NCI-H1048 (cell line): ENCODE data around the gene ZIC4.

ENCODE experiments used
- DNase-seq: peaks from one replicate; lab custom pipeline; 2025; lab: John Stamatoyannopoulos, UW

The ZIC4 gene

DNA sequence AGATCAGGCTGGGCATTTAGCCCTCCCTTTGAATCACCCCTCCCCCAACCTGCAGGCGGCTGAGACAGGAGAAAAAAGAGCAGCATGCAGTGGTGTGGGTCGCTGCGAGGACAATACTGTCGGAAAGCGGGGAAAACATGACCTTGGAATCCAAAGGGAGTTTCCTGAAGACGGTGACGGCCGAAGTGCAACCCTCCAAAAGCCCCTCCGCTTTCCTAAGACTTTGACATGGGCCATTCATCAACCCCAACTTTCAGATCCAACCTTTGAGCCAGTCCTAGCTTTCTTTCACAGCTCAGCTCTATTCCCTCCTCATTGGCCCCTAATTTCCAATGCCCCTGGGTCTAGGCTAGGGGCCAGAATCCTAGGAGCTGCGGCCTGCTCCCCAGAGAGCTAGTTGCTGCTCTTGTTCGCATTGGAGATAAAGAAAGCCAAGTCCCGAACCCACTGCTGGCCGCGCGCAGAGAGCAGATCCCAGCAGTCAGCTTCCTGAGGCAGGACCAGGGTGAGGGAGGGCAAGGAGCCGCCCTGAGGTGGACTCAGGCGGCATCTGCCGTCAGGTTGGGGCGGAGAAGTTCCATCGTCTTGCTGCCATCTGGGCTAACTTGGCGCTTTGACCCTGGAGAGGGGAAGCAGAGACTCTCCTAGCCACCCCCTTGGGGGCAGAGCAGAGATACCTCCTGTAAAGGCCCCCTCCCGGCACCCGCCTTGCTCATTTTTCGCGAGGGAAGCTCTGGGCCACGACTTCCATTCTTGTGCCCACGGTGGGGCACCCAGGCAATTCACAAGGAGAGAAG is 914 bp downstream of the ZIC4 start:
- no peak for DNase-seq

DNA sequence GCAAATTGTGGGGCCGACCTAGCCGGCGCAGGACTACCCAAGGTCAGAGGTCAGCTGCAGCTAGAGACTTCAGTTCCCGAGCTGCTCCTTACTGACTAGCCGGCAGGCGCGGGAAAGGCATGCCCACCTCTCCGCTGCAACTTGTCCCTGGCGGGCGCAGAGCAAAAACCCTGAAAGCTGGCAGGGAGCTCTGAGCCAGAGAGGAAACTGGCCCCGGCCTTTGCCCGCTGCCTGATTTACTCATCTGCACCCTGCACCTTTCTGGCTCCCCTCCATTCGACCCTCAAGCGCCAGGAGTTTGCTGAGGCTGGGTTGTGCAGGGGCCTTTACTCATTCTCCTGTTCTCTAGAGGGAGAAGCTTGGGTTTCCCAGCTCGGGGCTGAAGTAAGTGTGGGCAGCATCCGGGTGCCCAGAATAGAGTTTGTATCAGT is 1.5 kb downstream of the ZIC4 start:
- no peak for DNase-seq

DNA sequence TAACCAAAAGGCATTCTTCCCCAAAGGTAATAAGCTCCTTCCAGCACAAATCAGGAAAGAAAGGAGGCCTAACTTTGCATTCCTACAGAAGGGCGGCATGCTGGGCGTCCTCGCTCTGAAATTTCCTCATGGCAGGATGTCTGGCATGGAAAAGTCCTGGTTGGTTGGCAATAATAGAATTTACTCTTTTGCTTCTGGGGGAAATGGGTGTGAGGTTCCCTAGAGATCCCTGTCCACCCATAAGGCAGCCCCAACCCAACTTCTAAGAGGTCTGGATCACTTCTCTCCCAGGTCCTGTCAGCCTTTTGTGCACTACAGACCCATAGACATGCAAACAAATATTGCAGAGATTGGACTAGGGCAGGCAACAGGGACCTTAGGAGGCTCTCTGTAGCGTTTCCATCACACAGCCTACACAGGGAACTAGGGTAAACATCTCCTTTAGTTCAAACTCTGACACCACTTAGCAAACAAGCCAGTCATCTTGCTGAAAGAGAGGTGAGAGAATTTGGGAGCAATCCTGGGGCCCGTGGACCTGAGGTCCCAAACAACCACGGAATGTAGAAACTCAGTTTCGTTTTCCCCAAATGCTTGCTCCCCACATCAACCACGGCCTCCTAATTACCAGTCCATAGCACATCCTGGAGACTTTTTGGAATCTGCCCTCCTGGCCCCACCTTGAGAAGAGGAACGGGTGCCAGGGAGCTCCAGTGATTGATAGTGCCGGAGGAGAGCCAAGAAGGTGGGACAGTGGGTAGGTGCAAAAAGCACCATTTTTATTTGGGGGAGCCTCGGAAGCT is 2.1 kb downstream of the ZIC4 start:
- no peak for DNase-seq

DNA sequence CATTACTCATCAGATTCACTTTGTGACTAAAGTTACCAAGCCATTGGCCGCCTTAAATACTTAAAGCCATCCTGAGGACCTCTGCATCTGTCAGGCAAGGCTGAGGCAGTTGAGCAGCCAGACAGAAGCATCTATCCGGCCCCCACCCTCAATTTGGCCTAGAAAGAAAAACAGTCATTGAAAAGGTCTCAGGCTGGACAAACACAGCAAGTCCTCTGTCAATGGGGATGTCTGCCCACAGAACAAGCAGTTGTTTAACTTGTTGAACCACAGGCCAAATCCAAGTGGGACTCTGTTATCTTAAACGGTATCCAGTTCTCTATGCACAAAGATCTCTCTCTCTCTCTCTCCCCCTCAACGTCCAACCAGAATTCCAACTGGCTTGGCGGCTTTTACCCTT is 2.8 kb downstream of the ZIC4 start:
- DNase-seq = no peak

DNA sequence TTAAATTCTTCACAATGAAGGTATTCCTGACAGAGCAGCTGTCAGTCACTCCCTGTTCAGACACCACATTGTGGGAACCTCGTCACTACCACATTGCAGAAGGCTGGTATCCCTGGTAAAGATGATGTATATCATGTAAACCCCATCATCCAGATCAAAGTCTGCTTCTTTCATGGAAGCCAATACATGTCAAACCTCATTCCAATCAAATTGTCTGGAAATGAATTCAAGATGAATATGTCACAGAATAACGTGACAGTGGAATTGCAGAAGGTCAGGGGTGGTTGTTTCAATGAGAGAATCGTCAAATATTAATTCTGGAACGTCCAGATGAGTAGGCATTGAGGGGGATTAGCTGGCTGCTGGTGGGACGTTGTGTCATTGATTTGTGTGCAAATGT is 4.2 kb downstream of the ZIC4 start:
- no peak for DNase-seq

DNA sequence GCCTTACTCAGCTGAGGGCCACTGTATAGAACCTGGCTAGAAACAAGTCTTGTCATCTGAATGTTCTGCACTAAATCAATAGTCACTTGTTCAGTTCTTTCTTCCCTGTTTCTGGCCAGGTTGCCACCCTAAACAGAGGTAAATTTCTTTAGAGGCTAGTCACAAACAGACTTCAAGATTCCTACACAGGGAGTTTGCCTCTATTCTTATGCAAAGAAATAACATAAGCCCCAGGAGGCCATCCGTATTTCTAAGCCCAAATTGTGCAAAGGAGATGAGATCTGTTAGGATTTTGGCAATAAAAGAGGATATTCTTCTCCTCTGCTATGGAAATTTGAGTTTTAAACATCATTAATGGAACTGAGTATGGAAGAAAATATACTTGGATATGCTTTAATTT is 4.9 kb downstream of the ZIC4 start:
- no peak for DNase-seq

DNA sequence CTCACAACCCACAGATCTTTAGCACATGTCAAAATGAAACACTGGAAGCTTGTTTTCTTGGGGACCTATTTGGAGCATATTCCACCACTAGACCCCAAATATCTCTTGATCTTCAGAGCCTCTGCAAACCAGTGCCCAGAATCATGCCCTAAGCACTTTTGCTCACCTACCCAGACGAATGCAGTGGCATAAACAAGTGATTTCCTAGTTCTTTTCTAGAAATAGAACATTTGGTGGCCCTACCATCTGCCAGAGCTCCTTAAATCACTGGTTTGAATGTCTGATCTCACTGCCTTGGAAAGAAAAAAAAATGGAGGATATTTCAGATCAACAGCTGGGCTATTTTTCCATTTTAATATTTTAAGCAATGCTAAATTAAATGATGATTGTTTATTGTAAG is 5.3 kb downstream of the ZIC4 start:
- DNase-seq = no peak

DNA sequence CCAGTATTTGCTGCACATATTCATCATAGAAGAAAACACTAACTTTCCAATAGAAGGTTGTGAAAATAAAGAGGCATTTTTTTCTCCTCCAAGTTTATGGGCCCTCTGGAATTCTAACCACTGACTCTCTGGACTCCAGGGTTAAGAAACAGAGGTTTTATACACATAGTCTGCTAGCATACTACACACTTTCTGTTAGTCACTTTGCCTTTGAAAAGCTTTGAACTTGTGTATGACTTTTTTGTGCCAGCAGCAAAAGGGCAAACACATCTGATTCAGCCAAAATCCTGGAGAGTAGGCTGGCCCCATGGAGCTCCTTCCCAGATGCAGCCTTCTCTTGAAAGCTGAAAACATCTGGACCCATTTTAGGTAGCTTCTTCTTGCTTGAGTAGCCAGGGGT is 6.2 kb downstream of the ZIC4 start:
- DNase-seq = no peak

DNA sequence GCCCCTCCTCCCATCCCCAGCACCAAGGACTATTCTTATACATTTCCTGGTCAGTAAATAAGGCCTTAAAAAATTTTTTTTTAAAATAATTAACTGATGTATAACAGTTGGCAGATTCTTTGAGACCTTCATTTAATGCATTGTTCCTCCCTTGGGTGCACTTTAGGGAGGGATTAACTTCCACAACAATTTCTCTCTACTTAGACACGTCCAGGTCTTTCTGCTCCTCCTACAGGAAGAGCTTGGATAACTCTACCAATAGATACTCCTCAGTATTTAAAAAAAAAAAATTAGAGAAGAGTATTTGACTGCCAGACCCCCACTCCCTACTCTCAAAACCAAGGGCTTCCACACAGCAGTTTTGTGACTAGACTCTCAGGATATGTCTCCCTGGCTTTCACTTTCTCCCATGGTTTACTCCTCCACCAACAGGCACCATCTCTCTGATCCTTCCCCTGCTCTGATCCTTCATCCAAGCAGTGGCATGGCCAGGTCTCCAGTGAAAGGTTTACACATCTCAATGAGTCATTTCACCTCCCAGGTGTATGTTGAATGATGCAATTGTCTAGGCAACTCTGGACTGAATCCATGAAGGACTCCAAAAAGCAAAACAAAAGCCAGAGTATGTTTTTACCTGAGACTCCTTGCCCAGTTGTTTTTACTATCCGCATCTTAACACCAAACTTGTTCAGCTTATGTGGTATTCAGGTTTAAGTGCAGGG is 7.4 kb downstream of the ZIC4 start:
- no peak for DNase-seq

DNA sequence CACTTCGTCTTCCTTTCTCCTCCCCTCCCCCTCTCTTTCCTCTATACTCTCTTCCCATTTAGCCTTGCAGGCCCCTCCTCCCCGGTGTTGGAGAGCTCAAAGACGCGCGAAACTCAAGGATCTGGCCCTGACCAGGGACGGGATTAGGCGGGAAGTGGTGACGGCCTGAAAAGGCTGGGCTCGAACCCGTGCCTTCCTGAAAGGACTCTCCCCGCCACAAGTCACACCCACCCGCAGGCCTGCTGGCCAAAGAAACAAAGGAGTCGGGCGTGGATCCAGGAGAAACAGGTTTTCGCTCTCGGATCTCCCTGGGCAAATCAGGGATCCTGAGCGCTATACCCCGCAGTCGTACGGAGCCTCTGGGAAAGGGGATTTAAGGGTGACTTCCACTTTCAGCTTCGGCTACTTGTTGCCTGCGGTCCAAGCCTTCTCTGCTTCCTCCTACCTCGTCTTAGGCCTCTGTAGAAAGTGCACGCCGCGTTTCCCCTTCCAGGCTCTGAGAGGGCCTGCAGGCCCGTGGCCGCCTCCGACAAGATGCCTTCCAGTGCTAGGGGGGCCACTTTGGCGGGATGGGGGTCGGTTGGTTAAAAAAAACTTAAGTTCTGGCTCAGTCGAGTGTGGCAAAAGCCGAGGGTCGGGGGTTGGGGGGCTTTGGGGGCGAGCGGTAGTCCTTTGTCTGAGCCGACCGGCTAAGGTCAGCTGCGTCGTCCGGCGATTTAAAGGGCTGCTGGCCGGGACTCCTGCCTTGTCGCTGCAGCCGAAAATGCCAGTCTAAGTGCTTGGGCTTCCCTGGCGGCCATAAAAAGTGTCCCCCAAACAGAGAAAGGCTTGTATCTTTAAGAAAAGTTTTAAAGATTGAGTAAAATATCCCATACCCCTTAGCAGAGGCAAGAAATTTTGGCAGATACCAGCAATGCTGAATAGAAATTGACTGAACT is 8.2 kb downstream of the ZIC4 start:
- DNase-seq = no peak

DNA sequence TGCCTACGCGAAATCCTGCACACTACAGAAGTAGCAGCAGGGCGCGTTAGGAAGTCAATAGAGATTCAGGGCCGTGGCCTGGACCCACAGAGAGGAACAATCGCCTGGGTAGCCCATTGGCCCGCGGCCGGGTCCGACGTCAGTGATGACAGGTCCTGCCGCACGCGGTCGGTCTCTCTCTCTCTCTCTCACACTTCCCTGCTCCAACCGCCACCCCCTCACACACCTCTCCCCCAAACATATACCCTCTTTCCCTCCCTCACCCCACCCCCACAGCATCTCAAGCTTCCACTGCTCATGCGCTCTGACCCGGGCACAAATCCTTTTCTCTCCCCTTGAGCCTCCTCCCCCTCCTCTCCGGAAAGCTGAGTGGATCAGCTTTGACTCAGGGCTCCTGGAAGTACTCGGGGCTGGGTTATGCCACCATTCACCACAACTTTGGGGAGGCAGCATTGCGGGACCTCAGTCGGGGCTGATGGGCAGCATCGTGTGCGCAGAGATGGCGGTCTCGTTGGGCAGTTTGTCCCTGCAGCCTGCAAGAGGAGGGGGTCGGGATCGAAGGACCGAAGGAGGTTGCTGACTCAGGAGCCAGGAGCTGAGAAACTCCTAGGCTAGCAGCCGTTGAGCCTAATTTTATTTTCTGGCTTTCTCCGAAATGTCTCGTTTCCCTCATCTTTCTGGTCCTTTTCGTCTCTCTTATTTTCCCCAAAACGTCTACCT is 9.0 kb downstream of the ZIC4 start:
- DNase-seq = no peak

DNA sequence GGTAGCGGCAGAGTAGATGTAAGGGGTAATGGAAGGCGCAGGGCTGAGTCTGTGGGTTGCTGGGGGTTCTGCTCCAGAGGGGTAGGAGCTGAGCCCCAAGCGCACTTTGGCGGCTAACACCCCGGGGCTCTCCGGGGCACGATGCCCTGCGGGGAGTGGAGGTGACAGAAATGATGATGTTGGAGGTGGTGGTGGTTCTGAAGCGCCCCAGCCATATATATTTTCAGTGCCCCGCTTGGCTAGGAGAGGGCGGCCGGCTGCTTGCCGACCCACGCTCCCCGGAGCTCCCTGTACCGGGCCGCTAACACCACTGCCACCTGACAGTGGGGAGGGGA is 9.7 kb downstream of the ZIC4 start:
- no peak for DNase-seq

DNA sequence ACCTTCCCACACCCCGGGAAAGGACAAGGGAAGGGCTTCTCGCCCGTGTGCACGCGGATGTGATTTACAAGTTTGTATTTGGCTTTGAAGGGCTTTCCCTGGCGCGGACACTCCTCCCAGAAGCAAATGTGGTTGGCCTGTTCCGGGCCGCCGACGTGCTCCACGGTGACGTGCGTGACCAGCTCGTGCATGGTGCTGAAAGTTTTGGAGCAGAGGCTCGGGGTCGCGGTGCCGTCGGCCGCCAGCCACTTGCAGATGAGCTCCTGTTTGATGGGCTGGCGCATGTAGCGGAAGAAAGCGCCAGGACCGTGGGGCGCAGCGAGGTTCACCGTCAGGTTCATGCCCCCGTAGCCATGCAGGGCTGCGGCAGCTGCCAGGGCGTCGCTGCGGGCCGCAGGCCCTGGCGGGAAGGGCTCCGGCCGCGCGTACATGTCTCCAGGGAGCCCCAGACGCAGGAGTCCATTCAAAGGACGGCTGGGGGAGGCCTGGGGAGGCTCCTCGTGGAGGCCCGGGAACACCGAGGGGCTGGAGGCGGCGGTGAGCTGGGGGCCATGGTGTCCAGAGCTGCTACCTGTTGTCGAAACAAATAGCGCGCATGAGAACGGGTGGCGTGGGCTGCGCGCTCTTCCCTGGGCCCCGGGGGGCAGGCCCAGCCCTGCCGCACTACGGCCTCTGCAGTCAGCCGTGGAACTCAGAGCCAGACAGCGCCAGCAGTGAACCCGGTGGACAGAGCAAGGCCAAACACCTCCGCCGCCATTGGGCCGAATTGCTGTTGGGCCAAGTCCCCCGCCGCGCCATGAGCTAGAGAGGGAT is 10.2 kb downstream of the ZIC4 start:
- no peak for DNase-seq

DNA sequence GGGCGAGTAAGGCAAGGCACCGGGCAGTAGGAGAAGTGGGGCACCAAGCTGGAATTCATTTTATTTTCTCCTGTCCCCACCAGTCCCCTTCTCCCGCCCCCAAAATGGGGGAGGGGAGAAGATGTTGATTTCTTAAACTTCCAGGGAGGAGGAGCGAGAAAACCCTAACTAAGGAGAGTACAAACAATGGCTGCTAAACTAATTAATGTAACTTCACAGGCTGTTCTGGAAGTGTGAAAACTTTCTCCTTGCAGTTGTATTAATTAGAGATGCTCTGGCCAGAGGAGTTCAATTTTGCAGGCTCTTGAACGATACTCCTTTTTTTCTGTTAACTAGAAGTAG is 11.5 kb downstream of the ZIC4 start:
- DNase-seq = no peak

DNA sequence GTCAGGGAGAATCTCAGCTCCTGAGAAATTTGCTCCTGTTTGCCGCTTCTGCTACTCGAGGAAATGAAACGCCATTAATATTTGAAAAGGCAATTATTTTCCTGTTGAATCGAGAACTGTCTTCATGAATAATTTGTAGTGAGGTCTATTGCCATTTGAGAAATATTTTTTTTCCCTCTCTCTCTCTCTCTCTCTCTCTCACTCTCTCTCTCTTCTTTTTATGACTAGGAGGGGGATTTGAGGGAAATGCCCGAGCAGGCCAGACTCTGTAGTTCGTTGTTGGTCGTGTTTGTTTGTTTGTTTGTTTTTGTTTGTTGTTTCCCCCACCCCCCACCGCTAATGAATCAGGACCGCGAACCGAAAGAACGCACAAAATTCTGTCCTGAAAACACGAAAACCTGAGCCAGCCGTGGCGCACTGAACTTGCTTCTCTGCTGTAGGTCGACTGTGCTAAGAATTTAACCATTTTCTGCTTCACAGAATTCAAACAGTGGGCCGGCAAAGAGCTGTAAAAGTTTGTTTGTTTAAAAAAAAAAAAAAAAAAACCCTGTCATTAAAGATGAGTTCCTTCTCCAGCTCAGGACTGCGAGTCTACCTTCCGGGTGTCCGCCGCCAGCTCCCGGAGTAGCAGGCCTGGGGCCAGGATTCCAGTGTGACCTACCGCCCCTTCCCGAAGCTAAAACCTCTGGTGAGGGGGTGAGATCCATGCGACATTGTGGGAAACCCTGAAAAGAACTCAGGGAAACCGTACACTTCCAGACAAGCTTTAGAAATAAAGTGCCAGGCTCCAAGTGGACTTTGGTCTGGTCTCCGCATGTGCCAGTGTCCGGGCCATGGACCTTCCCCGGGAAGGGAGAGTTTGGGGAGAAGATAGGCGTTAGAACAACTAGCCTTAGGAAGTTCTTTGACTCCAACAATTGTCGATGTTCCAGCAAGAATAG is 12.1 kb downstream of the ZIC4 start:
- DNase-seq = no peak

DNA sequence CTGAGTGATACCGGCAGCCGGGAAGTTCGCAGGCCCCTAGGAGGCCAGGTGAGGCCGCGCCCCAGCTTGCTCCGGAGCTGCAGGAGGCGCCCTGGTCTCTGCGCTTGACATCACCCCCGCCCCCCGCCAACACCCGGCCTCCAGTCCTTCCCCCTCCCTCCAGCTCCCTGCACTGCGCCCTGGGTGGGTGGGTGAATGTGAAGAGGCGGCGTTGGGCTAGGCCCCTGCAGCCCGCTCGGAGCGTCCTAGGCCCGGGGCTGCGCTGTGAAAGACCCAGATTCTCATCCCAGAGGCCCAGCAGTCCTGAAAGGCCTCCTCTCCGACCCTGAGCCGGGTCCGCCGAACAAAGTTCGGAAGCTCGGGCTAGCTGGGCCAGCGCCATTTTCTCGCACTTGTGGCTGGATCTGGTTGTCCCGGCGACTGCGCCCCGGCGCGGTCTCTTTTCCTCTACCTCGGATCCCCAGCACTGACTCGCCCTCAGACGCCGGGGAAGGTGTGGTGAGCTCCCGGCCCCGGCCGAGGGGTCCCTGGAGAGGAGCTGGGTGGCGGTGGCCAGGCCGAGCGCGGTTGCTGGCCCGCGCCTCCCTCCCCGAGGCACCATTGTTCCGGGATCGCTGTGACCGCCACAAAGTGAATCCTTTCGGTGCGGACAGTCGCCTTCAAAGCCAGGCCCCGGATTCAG is 12.9 kb downstream of the ZIC4 start:
- DNase-seq = peak; percentile 9

DNA sequence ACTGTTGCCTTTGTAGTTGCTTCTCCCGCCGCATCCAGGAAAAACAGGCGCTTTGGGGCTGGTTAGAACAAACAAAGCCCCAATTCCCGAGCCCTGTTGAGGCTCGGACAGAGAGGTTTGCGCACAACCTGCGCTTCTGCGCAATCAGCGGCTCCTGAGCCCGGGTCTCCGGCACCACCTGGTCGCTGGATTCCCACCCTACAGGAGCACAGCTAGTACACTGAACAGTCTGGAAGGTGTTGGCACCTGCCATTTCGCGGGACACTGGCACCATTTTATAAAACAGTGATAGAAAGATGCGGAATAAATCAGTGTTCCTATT is 13.8 kb downstream of the ZIC4 start:
- no peak for DNase-seq

DNA sequence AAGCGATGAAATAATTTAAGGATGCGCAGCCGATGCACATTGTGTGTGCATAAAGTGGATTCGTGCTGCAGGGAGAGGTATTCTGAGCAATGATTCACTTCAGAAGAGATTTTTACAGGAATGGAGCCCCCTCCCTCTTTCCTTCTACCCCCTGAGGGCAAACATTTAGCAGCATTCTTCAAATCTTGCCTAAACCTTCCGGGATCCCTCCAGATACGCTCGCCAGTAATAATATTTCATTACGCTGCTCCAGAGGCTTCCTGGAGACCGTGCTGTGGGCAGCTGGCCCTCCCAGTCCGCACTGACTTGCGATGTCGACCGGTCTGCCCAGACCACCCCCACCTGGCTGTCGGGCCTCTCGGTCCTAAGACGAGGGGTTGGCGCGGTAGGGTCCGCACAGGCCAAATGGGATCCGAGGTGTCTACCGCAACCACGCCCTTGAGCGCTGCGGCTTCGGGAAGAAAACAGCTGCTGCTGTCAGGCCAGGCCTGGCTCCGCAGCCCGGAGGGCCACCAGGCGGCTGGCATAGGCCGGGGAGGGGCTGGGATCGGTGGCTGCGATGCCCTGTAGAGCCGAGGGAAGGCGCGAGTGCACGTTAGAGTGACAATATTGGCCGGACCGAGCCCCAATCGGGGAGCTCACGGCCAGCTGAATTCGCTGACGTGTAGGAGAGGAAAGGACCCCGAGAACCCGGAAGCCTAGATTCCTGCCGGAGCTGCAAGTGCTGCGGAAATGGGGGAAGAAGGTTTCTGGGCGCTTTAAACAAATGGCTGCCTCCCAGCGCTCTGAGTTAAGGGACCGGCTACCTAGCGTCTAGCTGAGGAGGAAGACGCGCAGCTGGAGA is 14.3 kb downstream of the ZIC4 start:
- DNase-seq = no peak
